Measurements from ENCODE around the gene ARRDC5.

The ARRDC5 gene

GRCh38 chr19:4867534-4868285 lies 35.0 kb downstream of the ARRDC5 start, which contains the start of gene PLIN3:
Gene PLIN3 (minus strand): TSS chr19:4867667. CDS start chr19:4861394, 6,273 bp downstream.
- no peaks in the 10 kb centered on the region for H4K20me1 ChIP-seq (ENCODE audit: control insufficient read depth, insufficient read depth, low read depth, low read length)
- H3K9me2 ChIP-seq (replicated peaks; ENCODE audit: control insufficient read depth, low read length): no peaks in the 10 kb centered on the region
- peaks cover 29% of the 10 kb centered on the region for H3K36me3 ChIP-seq (ENCODE audit: control insufficient read depth, low read length)
- H3K4me3 ChIP-seq (ENCODE audit: low read length): peak within 1 kb of the TSS; percentile 98
- peaks cover 40% of the 10 kb centered on the region for H3K79me2 ChIP-seq (ENCODE audit: control insufficient read depth, low read length)
- peak within 1 kb of the TSS; percentile 97 for H3K4me2 ChIP-seq (ENCODE audit: low read length)
- no peaks in the 10 kb centered on the region for H3K27me3 ChIP-seq (ENCODE audit: control insufficient read depth, low read length)
- peak within 1 kb of the TSS; percentile 75 for H3K27ac ChIP-seq (ENCODE audit: low read depth, low read length)
- no peak for TF ChIP-seq EZH2phosphoT487 (IDR thresholded peaks at IDR 0.05; ENCODE audit: borderline replicate concordance, low read length)
- no peak for TF ChIP-seq CTCF (IDR thresholded peaks at IDR 0.05; ENCODE audit: low read depth, low read length, poor library complexity, severe bottlenecking)
- peaks cover 72% of the 10 kb centered on the region for H3K4me1 ChIP-seq (ENCODE audit: control insufficient read depth, low read length)
- no peaks in the 10 kb centered on the region for H3K9me3 ChIP-seq (ENCODE audit: control insufficient read depth, insufficient read depth, low read length)
- peaks cover 11% of the 10 kb centered on the region for H3F3A ChIP-seq (ENCODE audit: control insufficient read depth, insufficient read depth)

- Histone ChIP-seq H3K27ac (ENCODE audit: low read depth, low read length) (peak overlapping the region; percentile 75), H3K4me2 (ENCODE audit: low read length) (peak overlapping the region; percentile 97), H4K20me1 (ENCODE audit: control insufficient read depth, insufficient read depth, low read depth, low read length) (no peaks in the 10 kb centered on the region), H3K36me3 (ENCODE audit: control insufficient read depth, low read length) (peaks cover 36% of the 10 kb centered on the region), H3K4me3 (ENCODE audit: low read length) (peak overlapping the region; percentile 98), H3K27me3 (ENCODE audit: control insufficient read depth, low read length) (no peaks in the 10 kb centered on the region), H3K4me1 (ENCODE audit: control insufficient read depth, low read length) (peaks cover 72% of the 10 kb centered on the region), H3K79me2 (ENCODE audit: control insufficient read depth, low read length) (peaks cover 49% of the 10 kb centered on the region), H3K9me2 (replicated peaks; ENCODE audit: control insufficient read depth, low read length) (no peaks in the 10 kb centered on the region), H3F3A (ENCODE audit: control insufficient read depth, insufficient read depth) (peaks cover 11% of the 10 kb centered on the region), H3K9me3 (ENCODE audit: control insufficient read depth, insufficient read depth, low read length) (no peaks in the 10 kb centered on the region)
- TF ChIP-seq CTCF (IDR thresholded peaks at IDR 0.05; ENCODE audit: low read depth, low read length, poor library complexity, severe bottlenecking): no peak
- no peak for TF ChIP-seq EZH2phosphoT487 (IDR thresholded peaks at IDR 0.05; ENCODE audit: borderline replicate concordance, low read length)
Observed at GRCh38 chr19:4866595-4867424, 35.9 kb downstream of the ARRDC5 start.

- Histone ChIP-seq H3K9me3 (ENCODE audit: control insufficient read depth, insufficient read depth, low read length) (no peaks in the 10 kb centered on the region), H3K79me2 (ENCODE audit: control insufficient read depth, low read length) (peaks cover 51% of the 10 kb centered on the region), H3K27me3 (ENCODE audit: control insufficient read depth, low read length) (no peaks in the 10 kb centered on the region), H4K20me1 (ENCODE audit: control insufficient read depth, insufficient read depth, low read depth, low read length) (no peaks in the 10 kb centered on the region), H3K27ac (ENCODE audit: low read depth, low read length) (peak overlapping the region; percentile 88; the same call in 1 of the 2 replicates), H3F3A (ENCODE audit: control insufficient read depth, insufficient read depth) (peaks cover 11% of the 10 kb centered on the region), H3K36me3 (ENCODE audit: control insufficient read depth, low read length) (peaks cover 72% of the 10 kb centered on the region), H3K4me2 (ENCODE audit: low read length) (no peak overlapping the region), H3K4me1 (ENCODE audit: control insufficient read depth, low read length) (peaks cover 75% of the 10 kb centered on the region), H3K4me3 (ENCODE audit: low read length) (no peak overlapping the region), H3K9me2 (replicated peaks; ENCODE audit: control insufficient read depth, low read length) (no peaks in the 10 kb centered on the region)
- no peak for TF ChIP-seq CTCF (IDR thresholded peaks at IDR 0.05; ENCODE audit: low read depth, low read length, poor library complexity, severe bottlenecking)
- no peak for TF ChIP-seq EZH2phosphoT487 (IDR thresholded peaks at IDR 0.05; ENCODE audit: borderline replicate concordance, low read length)
Observed at GRCh38 chr19:4861147-4861546, 41.5 kb downstream of the ARRDC5 start.

Data from DOHH2 (cell line).